Measurements from ENCODE around the gene CCDC9B.

CCDC9B gene

GRCh38 chr15:40365016-40365415, 24.3 kb upstream of the CCDC9B start:
- no peak for DNase-seq

- DNase-seq, result no peak
These were observed 23.5 kb upstream of the CCDC9B start for GRCh38 chr15:40364251-40364650.

GRCh38 chr15:40363611-40364010, 22.9 kb upstream of the CCDC9B start:
- DNase-seq, result no peak

GRCh38 chr15:40361640-40362039, 20.9 kb upstream of the CCDC9B start:
- no peak for DNase-seq

GRCh38 chr15:40360015-40360414, 19.3 kb upstream of the CCDC9B start:
- no peak for DNase-seq

- peak; percentile 18 to 29 for DNase-seq
These were observed 18.0 kb upstream of the CCDC9B start for GRCh38 chr15:40358471-40359353.

- peak; percentile 90 to 92 for DNase-seq
These were observed 17.2 kb upstream of the CCDC9B start, which contains the start of gene DISP2 for GRCh38 chr15:40357723-40358470. Gene DISP2, plus strand, starts transcription at chr15:40358219. Its CDS starts 103 bp downstream, at chr15:40358322.

- no peak for DNase-seq
These were observed 16.5 kb upstream of the CCDC9B start for GRCh38 chr15:40357246-40357645.

GRCh38 chr15:40355976-40356585, 15.3 kb upstream of the CCDC9B start:
- no peak for DNase-seq

GRCh38 chr15:40354408-40355171, 13.9 kb upstream of the CCDC9B start:
- DNase-seq, result no peak

GRCh38 chr15:40353697-40354096, 13.0 kb upstream of the CCDC9B start:
- DNase-seq, result no peak

GRCh38 chr15:40352281-40352901, 11.7 kb upstream of the CCDC9B start:
- no peak for DNase-seq

GRCh38 chr15:40349163-40349562, 8.4 kb upstream of the CCDC9B start:
- DNase-seq, result no peak

- no peak for DNase-seq
These were observed 7.7 kb upstream of the CCDC9B start for GRCh38 chr15:40348474-40348870.

GRCh38 chr15:40347559-40348473, 7.1 kb upstream of the CCDC9B start:
- no peak for DNase-seq

GRCh38 chr15:40346579-40347558, 6.1 kb upstream of the CCDC9B start:
- no peak for DNase-seq

- DNase-seq, result no peak
These were observed 5.3 kb upstream of the CCDC9B start for GRCh38 chr15:40345867-40346578.

GRCh38 chr15:40345225-40345866, 4.6 kb upstream of the CCDC9B start:
- DNase-seq, result no peak
